HepG2 (cell line): ENCODE data around the gene SKP2. TPM values are rescaled to one million over a fixed set of nuclear protein-coding genes. Genes with fewer than 3 reads are reported as not detected.

ENCODE experiments used
- ARHGAP35 ChIP-seq: sonication (generic); formaldehyde crosslinking; IDR thresholded peaks from 2 replicates; pipeline ENCODE4 v1.9.0; 2022; ENCODE audit warnings: mild to moderate bottlenecking, inconsistent platforms, moderate library complexity, missing genetic modification reagents, borderline replicate concordance
- EEA1 ChIP-seq: sonication (generic); formaldehyde crosslinking; IDR thresholded peaks from 2 replicates; pipeline ENCODE4 v1.5.1; 2020; ENCODE audit warnings: mild to moderate bottlenecking, missing genetic modification reagents, borderline replicate concordance
- FOXK2 ChIP-seq: fragments of 450-650 bp; IDR thresholded peaks from 2 replicates; pipeline ENCODE4 v1.6.1; 2016
- IKZF5 ChIP-seq: IDR thresholded peaks from 2 replicates; pipeline ENCODE4 v1.6.1; 2018; ENCODE audit warnings: missing genetic modification reagents, mild to moderate bottlenecking, missing compliant biosample characterization
- KDM6A ChIP-seq: IDR thresholded peaks from 2 replicates; pipeline ENCODE4 v1.6.1; 2016; ENCODE audit warnings: low read depth
- KMT2A ChIP-seq: sonication (generic); formaldehyde crosslinking; IDR thresholded peaks from 2 replicates; pipeline ENCODE4 v1.4.0; 2020; ENCODE audit warnings: missing genetic modification reagents
- MED1 ChIP-seq: sonication (generic); formaldehyde crosslinking; IDR thresholded peaks from 2 replicates; pipeline ENCODE4 v1.4.0; 2020; ENCODE audit warnings: missing genetic modification reagents
- MTF1 ChIP-seq: sonication (generic); formaldehyde crosslinking; IDR thresholded peaks from 2 replicates; pipeline ENCODE4 v1.5.0; 2020; ENCODE audit warnings: missing genetic modification reagents
- NKX3-1 ChIP-seq: sonication (generic); formaldehyde crosslinking; IDR thresholded peaks from 2 replicates; pipeline ENCODE4 v1.5.0; 2020; ENCODE audit warnings: missing genetic modification reagents
- POGZ ChIP-seq: sonication (generic); formaldehyde crosslinking; IDR thresholded peaks from 2 replicates; pipeline ENCODE4 v1.4.0; 2020; ENCODE audit warnings: mild to moderate bottlenecking, missing genetic modification reagents
- SALL2 ChIP-seq: sonication (generic); formaldehyde crosslinking; IDR thresholded peaks from 2 replicates; pipeline ENCODE4 v1.8.1; 2023; ENCODE audit warnings: mild to moderate bottlenecking, missing genetic modification reagents, inconsistent platforms
- SAP130 ChIP-seq: IDR thresholded peaks from 2 replicates; pipeline ENCODE4 v1.6.1; 2016; ENCODE audit warnings: low read depth
- SKI ChIP-seq: fragments of 450-650 bp; IDR thresholded peaks from one replicate; pipeline ENCODE4 v1.6.1; 2018; ENCODE audit warnings: mild to moderate bottlenecking; ENCODE audit not compliant: partially characterized antibody
- SOX13 ChIP-seq, 3 experiments: fragments of 450-650 bp in 1 of 3; sonication (generic) in 1 of 3; formaldehyde crosslinking in 1 of 3; IDR thresholded peaks in 2 of 3; conservative IDR thresholded peaks in 1 of 3; 2 replicates each; pipeline versions ENCODE4 v1.5.0 to v1.6.1; 2016 to 2020; ENCODE audit warnings: antibody characterized with exemption in 1 of 3, mild to moderate bottlenecking in 1 of 3, missing compliant biosample characterization in 1 of 3, missing genetic modification reagents in 1 of 3, moderate library complexity in 1 of 3
- ZFYVE20 ChIP-seq: sonication (generic); formaldehyde crosslinking; IDR thresholded peaks from 2 replicates; pipeline ENCODE4 v1.8.0; 2023; ENCODE audit warnings: low read depth, mild to moderate bottlenecking, moderate library complexity, missing genetic modification reagents, borderline replicate concordance
- ZHX2 ChIP-seq, 2 experiments: sonication (generic) in 1 of 2; formaldehyde crosslinking in 1 of 2; IDR thresholded peaks; 2 replicates each; pipeline versions ENCODE4 v1.6.1 to v1.9.0; 2014 to 2022; ENCODE audit warnings: antibody characterized with exemption in 1 of 2, borderline replicate concordance in 1 of 2, inconsistent platforms in 1 of 2, low read depth in 1 of 2, missing genetic modification reagents in 1 of 2
- ZMYM4 ChIP-seq: sonication (generic); formaldehyde crosslinking; IDR thresholded peaks from 2 replicates; pipeline ENCODE4 v1.8.1; 2023; ENCODE audit warnings: mild to moderate bottlenecking, missing genetic modification reagents
- ZNF275 ChIP-seq: sonication (generic); formaldehyde crosslinking; IDR thresholded peaks from 2 replicates; pipeline ENCODE4 v1.8.0; 2022; ENCODE audit warnings: missing genetic modification reagents, mild to moderate bottlenecking, inconsistent platforms, borderline replicate concordance
- ZNF3 ChIP-seq: IDR thresholded peaks from 2 replicates; pipeline ENCODE4 v1.7.0; 2017; ENCODE audit warnings: inconsistent platforms
- ZNF431 ChIP-seq: sonication (generic); formaldehyde crosslinking; IDR thresholded peaks from 2 replicates; pipeline ENCODE4 v1.9.0; 2022; ENCODE audit warnings: missing genetic modification reagents, low read depth, mild to moderate bottlenecking, borderline replicate concordance
- ZNF446 ChIP-seq: sonication (generic); formaldehyde crosslinking; IDR thresholded peaks from 2 replicates; pipeline ENCODE4 v1.5.0; 2020; ENCODE audit warnings: mild to moderate bottlenecking, missing genetic modification reagents
- ZNF83 ChIP-seq: sonication (generic); formaldehyde crosslinking; IDR thresholded peaks from 2 replicates; pipeline ENCODE4 v1.4.0; 2020; ENCODE audit warnings: missing genetic modification reagents, mild to moderate bottlenecking, borderline replicate concordance
- polyA plus RNA-seq, 8 experiments: library from polyadenylated mRNA; depleted of rRNA in 3 of 8; stranded (reverse) in 7 of 8; unstranded in 1 of 8; fragments of >200 nt; fragmentation: Illumina TruSeq in 4 of 8; extraction: Trizol in 4 of 8; gene quantifications; 2 replicates each; pipeline versions ENCODE4 v1.2.1 to v1.2.3, GENCODE V29; 2011 to 2016; ENCODE audit warnings: low read depth in 4 of 8, missing spikeins in 1 of 8, mixed read lengths in 1 of 8; ENCODE audit not compliant: insufficient read depth in 1 of 8
- total RNA-seq, 5 experiments: library from RNA; depleted of rRNA; stranded (reverse); fragments of >200 nt; fragmentation: Illumina TruSeq; extraction: Trizol; gene quantifications; 2 replicates each; pipeline ENCODE4 v1.2.3, GENCODE V29; 2016; ENCODE audit warnings: low read depth in 1 of 5

Gene SKP2
- total and polyA plus RNA-seq, 2 of the 13 experiments (the other 11 are each of a cell fraction or from before 2014, with no cell fraction given), result 29.6 to 84.1 TPM

- TF ChIP-seq SALL2 (CRISPR knock-in tag) (no peak), ZNF83 (CRISPR knock-in tag) (no peak), SAP130 (CRISPR knock-in tag) (peak; percentile 84), FOXK2 (peak; percentile 25; the same call in 1 of the 2 replicates), SOX13 (IDR thresholded peaks at IDR 0.05) (no peak), SOX13 (CRISPR knock-in tag; conservative IDR thresholded peaks at IDR 0.05 in 1 of 2, IDR thresholded peaks at IDR 0.05 in 1 of 2) (no peak), ARHGAP35 (no peak), MTF1 (CRISPR knock-in tag) (no peak), ZNF431 (no peak), EEA1 (no peak), IKZF5 (CRISPR knock-in tag) (no peak), ZNF446 (CRISPR knock-in tag) (no peak), ZMYM4 (CRISPR knock-in tag) (peak; percentile 52), ZNF275 (CRISPR knock-in tag) (no peak), POGZ (peak; percentile 47; the same call in 1 of the 2 replicates), NKX3-1 (CRISPR knock-in tag) (0 out of 2 replicates have a peak, but pooled peaks have one; percentile 40), MED1 (CRISPR knock-in tag) (peak; percentile 49), ZFYVE20 (CRISPR knock-in tag) (no peak), SKI (no peak), KDM6A (CRISPR knock-in tag) (no peak), ZHX2 (IDR thresholded peaks at IDR 0.05; ENCODE audit: low read depth) (no peak), ZHX2 (CRISPR knock-in tag; IDR thresholded peaks at IDR 0.05; ENCODE audit: borderline replicate concordance) (no peak), ZNF3 (CRISPR knock-in tag) (no peak), KMT2A (CRISPR knock-in tag) (peak; percentile 15; the same call in 1 of the 2 replicates)
These were observed 1.1 kb upstream of the SKP2 start (continued) for GRCh38 chr5:36150676-36151433.
